Measurements from ENCODE around the gene TOMM20L.

Gene TOMM20L

GRCh38 chr14:58427281-58428117 lies 31.8 kb downstream of the TOMM20L start, which contains the start of the genes KIAA0586 and TIMM9:
Gene KIAA0586 (plus strand): TSS chr14:58427719. CDS start chr14:58428265, 546 bp downstream.
Gene TIMM9 (minus strand): TSS chr14:58427531. CDS start chr14:58411945, 15,586 bp downstream.
- DNase-seq (ENCODE audit: low spot score), result peak; percentile 77

DNA sequence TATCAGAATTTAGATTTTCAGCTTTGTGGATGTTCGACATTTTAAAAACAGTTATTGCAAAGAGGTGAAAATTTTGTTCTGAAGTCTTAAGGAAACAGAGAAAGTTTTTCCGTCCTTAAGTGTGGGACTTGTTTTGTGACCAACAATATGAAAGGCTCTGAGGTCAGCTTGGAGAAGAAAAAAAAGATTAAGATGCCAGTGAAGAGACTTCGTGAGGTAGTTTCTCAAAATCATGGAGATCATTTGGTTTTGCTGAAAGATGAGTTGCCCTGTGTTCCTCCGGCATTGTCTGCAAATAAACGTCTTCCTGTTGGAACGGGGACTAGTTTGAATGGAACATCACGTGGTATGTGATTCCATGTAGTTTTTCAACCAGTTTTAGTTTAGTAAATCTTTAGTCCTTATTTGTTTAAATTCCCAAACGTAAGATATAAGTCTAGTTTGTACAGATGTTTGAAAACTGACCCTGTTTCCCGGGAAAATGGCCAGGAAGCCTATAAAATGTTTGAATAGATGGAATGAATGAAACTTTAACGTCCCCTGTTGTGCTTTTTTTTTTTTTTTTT lies 32.5 kb downstream of the TOMM20L start:
- peak; percentile 23 for DNase-seq (ENCODE audit: low spot score)

- DNase-seq (ENCODE audit: low spot score), result no peak
Measured at GRCh38 chr14:58430156-58430555, 34.4 kb downstream of the TOMM20L start.

GRCh38 chr14:58439476-58439875 lies 43.7 kb downstream of the TOMM20L start:
- no peak for DNase-seq (ENCODE audit: low spot score)

- DNase-seq (ENCODE audit: low spot score), result no peak
Measured at GRCh38 chr14:58444627-58445026, 48.9 kb downstream of the TOMM20L start.

GRCh38 chr14:58455593-58456265 lies 60.0 kb downstream of the TOMM20L start:
- DNase-seq (ENCODE audit: low spot score), result no peak
